Measurements from ENCODE around the gene RGS16.

RGS16 gene

DNA sequence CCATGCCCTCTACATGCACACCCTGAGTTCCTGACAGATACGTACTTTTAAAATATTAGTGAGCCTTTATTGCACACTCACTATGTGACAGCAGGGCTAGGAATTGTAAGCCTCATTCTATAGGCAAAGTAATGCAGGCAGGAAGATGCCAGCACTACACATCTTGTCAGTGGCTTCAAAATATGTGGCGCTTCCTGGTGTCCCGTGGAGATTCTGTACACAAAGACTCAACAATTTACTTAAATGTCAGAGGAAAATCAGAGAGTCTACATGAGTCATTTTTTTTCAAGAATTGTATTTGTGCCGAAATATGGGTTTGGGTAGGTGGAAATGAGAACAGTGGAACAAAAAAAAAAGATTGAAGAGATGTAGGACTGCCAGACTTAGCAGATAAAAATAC, 42.7 kb downstream of the RGS16 start:
- Histone ChIP-seq H3K27ac (no peak overlapping the region), H4K20me1 (ENCODE audit: insufficient read depth) (no peaks in the 10 kb centered on the region), H2AFZ (ENCODE audit: low read depth) (no peak overlapping the region), H3K4me2 (no peak overlapping the region), H3K4me3 (IDR thresholded peaks at IDR 0.05; ENCODE audit: insufficient read depth, low read depth, low read length) (no peak overlapping the region), H3K4me1 (ENCODE audit: low read depth, poor library complexity, severe bottlenecking) (no peaks in the 10 kb centered on the region), H3K36me3 (ENCODE audit: insufficient read depth) (no peaks in the 10 kb centered on the region), H3K9ac (no peak overlapping the region), H3K27me3 (ENCODE audit: insufficient read depth, low read depth) (no peaks in the 10 kb centered on the region), H3K79me2 (ENCODE audit: insufficient read depth, low read depth) (no peaks in the 10 kb centered on the region)
- TF ChIP-seq, protein P1, sequence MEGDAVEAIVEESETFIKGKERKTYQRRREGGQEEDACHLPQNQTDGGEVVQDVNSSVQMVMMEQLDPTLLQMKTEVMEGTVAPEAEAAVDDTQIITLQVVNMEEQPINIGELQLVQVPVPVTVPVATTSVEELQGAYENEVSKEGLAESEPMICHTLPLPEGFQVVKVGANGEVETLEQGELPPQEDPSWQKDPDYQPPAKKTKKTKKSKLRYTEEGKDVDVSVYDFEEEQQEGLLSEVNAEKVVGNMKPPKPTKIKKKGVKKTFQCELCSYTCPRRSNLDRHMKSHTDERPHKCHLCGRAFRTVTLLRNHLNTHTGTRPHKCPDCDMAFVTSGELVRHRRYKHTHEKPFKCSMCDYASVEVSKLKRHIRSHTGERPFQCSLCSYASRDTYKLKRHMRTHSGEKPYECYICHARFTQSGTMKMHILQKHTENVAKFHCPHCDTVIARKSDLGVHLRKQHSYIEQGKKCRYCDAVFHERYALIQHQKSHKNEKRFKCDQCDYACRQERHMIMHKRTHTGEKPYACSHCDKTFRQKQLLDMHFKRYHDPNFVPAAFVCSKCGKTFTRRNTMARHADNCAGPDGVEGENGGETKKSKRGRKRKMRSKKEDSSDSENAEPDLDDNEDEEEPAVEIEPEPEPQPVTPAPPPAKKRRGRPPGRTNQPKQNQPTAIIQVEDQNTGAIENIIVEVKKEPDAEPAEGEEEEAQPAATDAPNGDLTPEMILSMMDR (conservative IDR thresholded peaks at IDR 0.05; ENCODE audit: low read depth, low read length) = no peak

- no peak overlapping the region for H3K9ac ChIP-seq
- TF ChIP-seq, protein P1 (conservative IDR thresholded peaks at IDR 0.05; ENCODE audit: low read depth, low read length) = no peak
- H2AFZ ChIP-seq (ENCODE audit: low read depth) = no peak overlapping the region
- H3K4me1 ChIP-seq (ENCODE audit: low read depth, poor library complexity, severe bottlenecking) = no peaks in the 10 kb centered on the region
- H3K79me2 ChIP-seq (ENCODE audit: insufficient read depth, low read depth) = no peaks in the 10 kb centered on the region
- no peaks in the 10 kb centered on the region for H3K36me3 ChIP-seq (ENCODE audit: insufficient read depth)
- H4K20me1 ChIP-seq (ENCODE audit: insufficient read depth) = no peaks in the 10 kb centered on the region
- H3K27me3 ChIP-seq (ENCODE audit: insufficient read depth, low read depth) = no peaks in the 10 kb centered on the region
- no peak overlapping the region for H3K4me2 ChIP-seq
- H3K4me3 ChIP-seq (IDR thresholded peaks at IDR 0.05; ENCODE audit: insufficient read depth, low read depth, low read length) = no peak overlapping the region
- H3K27ac ChIP-seq = no peak overlapping the region
These were observed 43.7 kb downstream of the RGS16 start for GRCh38 chr1:182560392-182560984.

- Histone ChIP-seq H3K4me1 (ENCODE audit: low read depth, poor library complexity, severe bottlenecking) (no peaks in the 10 kb centered on the region), H3K9ac (no peak overlapping the region), H3K4me2 (no peak overlapping the region), H3K27ac (no peak overlapping the region), H2AFZ (ENCODE audit: low read depth) (no peak overlapping the region), H3K27me3 (ENCODE audit: insufficient read depth, low read depth) (no peaks in the 10 kb centered on the region), H3K4me3 (IDR thresholded peaks at IDR 0.05; ENCODE audit: insufficient read depth, low read depth, low read length) (no peak overlapping the region), H3K79me2 (ENCODE audit: insufficient read depth, low read depth) (no peaks in the 10 kb centered on the region), H3K36me3 (ENCODE audit: insufficient read depth) (no peaks in the 10 kb centered on the region), H4K20me1 (ENCODE audit: insufficient read depth) (no peaks in the 10 kb centered on the region)
- TF ChIP-seq, protein P1 (conservative IDR thresholded peaks at IDR 0.05; ENCODE audit: low read depth, low read length) = no peak
These were observed 47.9 kb downstream of the RGS16 start for GRCh38 chr1:182556279-182556678.

- Histone ChIP-seq H3K36me3 (ENCODE audit: insufficient read depth) (no peaks in the 10 kb centered on the region), H3K27me3 (ENCODE audit: insufficient read depth, low read depth) (no peaks in the 10 kb centered on the region), H3K4me3 (IDR thresholded peaks at IDR 0.05; ENCODE audit: insufficient read depth, low read depth, low read length) (no peak overlapping the region), H3K4me2 (no peak overlapping the region), H3K4me1 (ENCODE audit: low read depth, poor library complexity, severe bottlenecking) (no peaks in the 10 kb centered on the region), H3K27ac (no peak overlapping the region), H2AFZ (ENCODE audit: low read depth) (no peak overlapping the region), H3K79me2 (ENCODE audit: insufficient read depth, low read depth) (no peaks in the 10 kb centered on the region), H3K9ac (no peak overlapping the region), H4K20me1 (ENCODE audit: insufficient read depth) (no peaks in the 10 kb centered on the region)
- TF ChIP-seq, protein P1 (conservative IDR thresholded peaks at IDR 0.05; ENCODE audit: low read depth, low read length) = no peak
These were observed 48.7 kb downstream of the RGS16 start for GRCh38 chr1:182555493-182555892.
